ENCODE results near the gene CYP27B1.

The CYP27B1 gene, protein sequence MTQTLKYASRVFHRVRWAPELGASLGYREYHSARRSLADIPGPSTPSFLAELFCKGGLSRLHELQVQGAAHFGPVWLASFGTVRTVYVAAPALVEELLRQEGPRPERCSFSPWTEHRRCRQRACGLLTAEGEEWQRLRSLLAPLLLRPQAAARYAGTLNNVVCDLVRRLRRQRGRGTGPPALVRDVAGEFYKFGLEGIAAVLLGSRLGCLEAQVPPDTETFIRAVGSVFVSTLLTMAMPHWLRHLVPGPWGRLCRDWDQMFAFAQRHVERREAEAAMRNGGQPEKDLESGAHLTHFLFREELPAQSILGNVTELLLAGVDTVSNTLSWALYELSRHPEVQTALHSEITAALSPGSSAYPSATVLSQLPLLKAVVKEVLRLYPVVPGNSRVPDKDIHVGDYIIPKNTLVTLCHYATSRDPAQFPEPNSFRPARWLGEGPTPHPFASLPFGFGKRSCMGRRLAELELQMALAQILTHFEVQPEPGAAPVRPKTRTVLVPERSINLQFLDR

DNA sequence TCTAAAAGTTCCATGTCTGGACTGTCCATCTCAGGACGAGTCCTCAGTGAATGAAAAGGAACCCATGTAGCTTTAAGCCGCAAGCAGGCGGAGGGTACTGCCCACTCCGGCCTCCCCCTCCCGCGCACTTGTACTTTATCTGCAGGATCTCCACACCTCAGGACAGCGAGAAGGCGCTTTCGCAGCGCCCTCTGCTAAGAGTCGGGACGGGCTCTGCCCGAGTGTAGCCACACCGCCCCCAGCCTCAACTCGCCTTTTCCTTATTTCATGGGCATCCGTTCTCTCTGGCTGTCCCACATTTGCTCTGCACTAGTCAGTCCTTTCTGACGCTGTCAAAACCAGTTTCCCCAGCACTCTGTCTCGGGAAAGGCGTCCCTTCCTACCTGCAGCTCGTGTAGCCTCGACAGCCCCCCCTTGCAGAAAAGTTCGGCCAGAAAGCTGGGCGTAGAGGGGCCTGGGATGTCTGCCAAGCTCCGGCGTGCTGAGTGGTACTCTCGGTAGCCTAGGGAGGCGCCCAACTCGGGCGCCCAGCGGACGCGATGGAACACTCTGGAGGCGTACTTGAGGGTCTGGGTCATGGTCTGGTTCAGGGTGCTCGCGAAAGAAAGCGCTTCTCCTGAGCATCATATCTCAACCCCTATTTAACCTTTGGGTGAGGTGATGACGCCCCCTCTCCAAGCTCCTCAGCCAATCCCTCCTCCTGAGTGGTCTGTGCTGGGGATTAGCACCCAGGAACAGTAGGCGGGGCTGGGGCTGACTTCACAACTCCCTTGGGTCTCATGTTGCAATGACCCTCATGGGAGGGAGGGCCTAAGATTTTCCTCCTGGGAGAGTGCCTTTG, at the start of gene CYP27B1:
TSS of gene CYP27B1 (minus strand) at position 615 of the 841 bp plus-strand sequence. CDS start at position 578, 37 bp downstream.
- peak; percentile 57 for DNase-seq (ENCODE audit: low spot score)

DNA sequence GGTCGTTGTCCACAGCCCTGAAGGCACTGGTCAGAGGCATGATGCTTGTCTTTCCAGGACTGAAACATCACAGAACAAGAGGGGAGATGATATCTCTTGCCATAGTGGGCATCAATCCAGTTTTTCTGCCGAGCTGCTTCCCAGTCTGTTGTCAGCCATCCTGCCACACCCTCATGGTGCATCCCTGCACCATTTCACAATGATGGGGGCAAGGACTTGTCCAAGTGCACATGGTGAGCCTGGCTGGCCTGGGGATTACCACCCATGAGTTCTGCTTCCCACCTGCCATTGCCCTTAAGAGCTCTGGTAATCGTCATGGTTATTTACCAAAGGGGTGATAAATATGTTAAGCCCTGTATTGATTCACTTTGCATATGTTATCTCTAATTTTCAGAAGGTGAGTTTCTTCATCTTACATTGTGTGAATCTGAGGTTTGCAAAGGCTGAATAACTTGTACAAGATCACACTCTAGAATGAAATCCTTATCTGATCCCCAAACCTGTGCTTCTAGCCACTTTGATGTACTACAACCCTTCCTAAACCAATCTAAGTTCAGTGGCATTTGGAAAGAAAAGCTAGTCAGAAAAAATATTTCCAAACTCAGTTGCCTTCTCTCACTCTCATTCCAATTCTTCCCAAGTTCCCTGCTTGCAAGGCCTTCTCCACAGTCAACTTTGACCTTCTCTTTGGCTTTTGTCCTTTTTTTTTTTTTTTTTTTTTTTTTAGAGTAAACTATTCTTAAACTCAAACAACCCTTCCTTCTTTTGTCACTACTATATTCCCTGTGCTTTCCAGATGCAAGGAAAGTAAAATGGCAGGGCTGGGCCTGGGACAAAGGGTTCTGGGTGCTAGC, 49.4 kb upstream of the CYP27B1 start:
- DNase-seq (ENCODE audit: low spot score), result no peak

GRCh38 chr12:57815177-57816000, 48.5 kb upstream of the CYP27B1 start:
- no peak for DNase-seq (ENCODE audit: low spot score)

- no peak for DNase-seq (ENCODE audit: low spot score)
Observed at GRCh38 chr12:57813971-57814772, 47.3 kb upstream of the CYP27B1 start.

GRCh38 chr12:57813111-57813970, 46.5 kb upstream of the CYP27B1 start:
- no peak for DNase-seq (ENCODE audit: low spot score)

GRCh38 chr12:57811028-57811755, 44.3 kb upstream of the CYP27B1 start:
- no peak for DNase-seq (ENCODE audit: low spot score)

DNA sequence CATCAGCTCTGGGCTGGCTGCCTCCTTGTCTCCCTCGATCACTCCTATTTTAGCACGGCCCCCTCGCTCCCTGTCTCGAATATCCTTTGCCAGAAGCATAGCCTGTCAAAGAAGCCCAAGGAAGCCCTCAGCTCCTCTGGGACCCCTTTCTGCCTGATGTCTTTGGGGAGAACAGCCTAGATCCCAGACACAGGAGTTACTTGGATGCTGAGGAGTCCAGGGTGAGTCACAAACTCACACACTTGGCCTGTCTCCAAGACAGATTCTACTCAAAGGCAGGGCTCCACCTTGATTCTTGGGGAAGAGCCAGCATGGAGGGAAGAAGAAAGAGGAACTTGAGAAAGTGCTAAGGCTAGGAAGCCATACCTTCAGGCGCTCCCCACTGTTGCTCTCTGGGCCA, 43.6 kb upstream of the CYP27B1 start:
- DNase-seq (ENCODE audit: low spot score), result no peak

- DNase-seq (ENCODE audit: low spot score), result no peak
Observed at GRCh38 chr12:57809425-57809824, 42.5 kb upstream of the CYP27B1 start.

GRCh38 chr12:57808351-57808750, 41.5 kb upstream of the CYP27B1 start:
- DNase-seq (ENCODE audit: low spot score), result no peak

DNA sequence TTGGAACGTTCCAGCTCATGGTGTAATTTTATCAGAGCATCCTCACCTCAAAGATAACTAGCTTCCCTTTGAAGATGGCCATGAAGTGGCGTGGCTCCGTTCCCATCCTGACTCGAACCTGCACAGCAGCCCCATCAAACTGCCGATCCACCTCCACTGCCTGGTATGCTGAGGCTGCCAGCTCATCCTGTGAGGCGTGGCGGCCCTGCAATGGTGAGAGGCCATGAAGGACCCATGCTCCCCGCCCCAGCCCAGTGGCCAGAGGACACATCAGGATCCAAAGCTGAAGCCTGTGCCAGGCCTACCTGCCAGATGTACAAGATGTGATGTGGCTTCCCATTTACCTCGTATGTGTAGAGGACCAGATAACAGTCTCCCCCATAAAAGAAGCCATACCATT, 40.4 kb upstream of the CYP27B1 start:
- DNase-seq (ENCODE audit: low spot score), result no peak

- DNase-seq (ENCODE audit: low spot score), result no peak
Observed at GRCh38 chr12:57806677-57807076, 39.8 kb upstream of the CYP27B1 start.

- DNase-seq (ENCODE audit: low spot score), result peak; percentile 83
Observed at GRCh38 chr12:57803319-57803893, 36.5 kb upstream of the CYP27B1 start.

- no peak for DNase-seq (ENCODE audit: low spot score)
Observed at GRCh38 chr12:57802607-57803006, 35.7 kb upstream of the CYP27B1 start.

DNA sequence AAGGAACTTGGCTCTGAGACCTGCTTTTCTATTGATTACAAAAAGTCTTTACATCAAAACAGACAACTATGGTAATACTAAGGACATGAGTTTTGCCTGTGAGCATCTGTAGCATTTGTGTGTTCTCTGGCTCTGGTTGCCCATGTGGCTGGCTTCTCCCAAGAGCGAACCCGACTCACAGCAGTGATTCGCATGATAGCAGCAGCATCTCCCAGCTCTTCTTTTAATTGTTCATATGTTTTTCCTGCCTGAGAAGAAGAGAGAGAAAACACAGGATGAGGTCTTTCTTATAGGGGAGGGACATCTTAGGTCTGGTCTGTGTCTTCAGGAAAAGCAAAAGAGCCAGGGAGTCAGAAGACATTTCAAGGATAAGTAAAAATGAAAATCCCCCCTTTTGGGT, 34.1 kb upstream of the CYP27B1 start:
- DNase-seq (ENCODE audit: low spot score), result no peak

DNA sequence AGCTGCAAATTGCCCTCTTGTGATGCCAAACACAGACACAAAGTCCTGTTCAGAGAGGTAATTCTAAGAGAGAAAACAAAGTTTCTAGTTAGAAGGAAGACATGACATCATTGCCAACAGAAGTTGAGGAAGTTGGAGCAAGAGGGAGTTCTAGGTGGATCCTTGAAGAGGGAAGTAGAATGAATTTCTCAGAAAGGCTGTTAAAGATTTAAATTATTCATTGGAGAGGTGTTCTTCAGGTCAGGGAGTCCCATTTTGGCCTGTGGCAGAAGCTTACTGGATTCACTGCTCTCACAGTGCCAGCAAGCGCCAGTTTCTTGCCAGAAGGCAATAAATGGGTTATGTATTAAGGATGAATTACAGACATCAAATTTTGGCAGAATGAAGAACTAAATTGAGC, 31.1 kb upstream of the CYP27B1 start:
- no peak for DNase-seq (ENCODE audit: low spot score)

DNA sequence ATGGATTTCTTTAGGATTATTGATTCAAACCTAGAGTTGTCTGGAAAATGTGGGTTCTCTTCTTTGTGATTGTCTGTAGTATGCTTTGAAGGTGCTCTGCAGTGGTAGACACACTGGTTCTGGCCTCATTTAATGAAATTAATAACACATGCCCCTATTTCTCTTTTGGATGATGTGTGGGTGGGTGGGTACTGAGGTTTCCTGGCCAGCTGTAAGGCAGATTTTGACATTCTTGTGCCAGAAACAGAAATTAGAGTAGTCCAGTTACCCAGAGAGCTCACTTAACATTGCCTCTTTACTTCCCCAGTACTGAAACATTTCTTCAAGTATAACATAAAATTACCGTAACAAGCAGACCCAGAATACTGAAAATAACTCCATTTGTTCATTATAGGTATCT, 30.1 kb upstream of the CYP27B1 start:
- DNase-seq (ENCODE audit: low spot score), result peak; percentile 38

DNA sequence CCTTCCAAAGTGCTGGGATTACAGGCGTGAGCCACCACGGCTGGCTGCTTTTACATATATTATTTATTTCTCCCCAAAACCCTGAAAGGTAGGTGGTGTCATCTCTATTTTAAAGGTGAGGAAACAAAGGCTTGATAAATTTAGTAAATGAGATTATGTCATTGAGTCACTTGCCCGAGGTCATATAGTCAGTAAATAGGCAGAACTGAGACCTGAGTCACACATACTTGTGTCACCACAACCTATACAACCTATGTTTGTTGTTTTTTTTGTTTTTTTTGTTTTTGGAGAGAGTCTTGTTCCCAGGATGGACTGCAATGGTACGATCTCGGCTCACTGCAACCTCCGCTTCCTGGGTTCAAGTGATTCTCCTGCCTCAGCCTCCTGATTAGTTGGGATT, 28.5 kb upstream of the CYP27B1 start:
- no peak for DNase-seq (ENCODE audit: low spot score)

GRCh38 chr12:57793920-57794319, 27.0 kb upstream of the CYP27B1 start:
- DNase-seq (ENCODE audit: low spot score), result peak; percentile 79

Measured in GM03348 (cell line).